ENCODE results near the gene DCHS2. TPM values are rescaled to one million over a fixed set of nuclear protein-coding genes. Genes with fewer than 3 reads are reported as not detected.
"Not testable (repeated sequence)": the region's sequence is repeated elsewhere in the genome, so short reads cannot be mapped to it uniquely, and the experiment has no call there.

The DCHS2 gene
- total and polyA plus RNA-seq, 5 donors from 2014 or later = not detected

- Histone ChIP-seq H3K4me1 (ENCODE audit: control insufficient read depth, insufficient read depth, low read length, poor library complexity, severe bottlenecking) (no peaks in the 10 kb centered on the region), H3K36me3 (ENCODE audit: control insufficient read depth, insufficient read depth, low read length) (no peaks in the 10 kb centered on the region), H3K4me3 (ENCODE audit: low read depth, low read length) (no peak overlapping the region), H3K9me3 (ENCODE audit: control insufficient read depth in 2 of 2, low read length in 2 of 2) (no peaks in the 10 kb centered on the region), H3K27me3 (ENCODE audit: control insufficient read depth, insufficient read depth, low read length) (no peaks in the 10 kb centered on the region), H3K27ac (ENCODE audit: insufficient read depth, low read length, poor library complexity, severe bottlenecking) (no peak overlapping the region)
- ATAC-seq (ENCODE audit: low read depth in 2 of 2) (no peak), DNase-seq (no peak)
- no peak overlapping the region for H3K4me3 Mint-ChIP-seq
- H3K36me3 Mint-ChIP-seq = no peaks in the 10 kb centered on the region
- peaks cover 0 to 4% (median 3%) of the 10 kb centered on the region in 7 donors for H3K9me3 Mint-ChIP-seq
- no peaks in the 10 kb centered on the region for H3K4me1 Mint-ChIP-seq
- H3K27me3 Mint-ChIP-seq = no peaks in the 10 kb centered on the region
- H3K27ac Mint-ChIP-seq = no peak overlapping the region
Measured at GRCh38 chr4:154230091-154230490, 261.5 kb downstream of the DCHS2 start.

GRCh38 chr4:154222875-154223274, 268.7 kb downstream of the DCHS2 start:
- Mint-ChIP-seq H3K36me3 (no peaks in the 10 kb centered on the region), H3K9me3 (peaks cover 1 to 41% (median 8%) of the 10 kb centered on the region in 7 donors), H3K27me3 (no peaks in the 10 kb centered on the region), H3K4me1 (no peaks in the 10 kb centered on the region), H3K4me3 (no peak overlapping the region), H3K27ac (no peak overlapping the region)
- Histone ChIP-seq H3K4me3 (ENCODE audit: low read depth, low read length) (no peak overlapping the region), H3K27me3 (ENCODE audit: control insufficient read depth, insufficient read depth, low read length) (no peaks in the 10 kb centered on the region), H3K9me3 (ENCODE audit: control insufficient read depth in 2 of 2, low read length in 2 of 2) (peaks cover 4 to 13% of the 10 kb centered on the region in 2 experiments), H3K4me1 (ENCODE audit: control insufficient read depth, insufficient read depth, low read length, poor library complexity, severe bottlenecking) (no peaks in the 10 kb centered on the region), H3K36me3 (ENCODE audit: control insufficient read depth, insufficient read depth, low read length) (no peaks in the 10 kb centered on the region), H3K27ac (ENCODE audit: insufficient read depth, low read length, poor library complexity, severe bottlenecking) (no peak overlapping the region)
- no peak for ATAC-seq (ENCODE audit: low read depth in 2 of 2)
- DNase-seq = no peak

- no peak overlapping the region for H3K4me3 Mint-ChIP-seq
- peaks cover 0 to 19% (median 4%) of the 10 kb centered on the region in 7 donors for H3K9me3 Mint-ChIP-seq
- ATAC-seq (ENCODE audit: low read depth in 2 of 2) (no peak), DNase-seq (no peak)
- H3K36me3 Mint-ChIP-seq = no peaks in the 10 kb centered on the region
- H3K27me3 ChIP-seq (ENCODE audit: control insufficient read depth, insufficient read depth, low read length) = no peaks in the 10 kb centered on the region
- H3K27ac Mint-ChIP-seq = no peak overlapping the region
- H3K9me3 ChIP-seq (ENCODE audit: control insufficient read depth in 2 of 2, low read length in 2 of 2) = peaks cover 0 to 13% of the 10 kb centered on the region in 2 experiments
- no peak overlapping the region for H3K4me3 ChIP-seq (ENCODE audit: low read depth, low read length)
- H3K27ac ChIP-seq (ENCODE audit: insufficient read depth, low read length, poor library complexity, severe bottlenecking) = no peak overlapping the region
- no peaks in the 10 kb centered on the region for H3K4me1 Mint-ChIP-seq
- no peaks in the 10 kb centered on the region for H3K36me3 ChIP-seq (ENCODE audit: control insufficient read depth, insufficient read depth, low read length)
- H3K4me1 ChIP-seq (ENCODE audit: control insufficient read depth, insufficient read depth, low read length, poor library complexity, severe bottlenecking) = no peaks in the 10 kb centered on the region
- no peaks in the 10 kb centered on the region for H3K27me3 Mint-ChIP-seq
Measured at GRCh38 chr4:154218051-154218450, 273.5 kb downstream of the DCHS2 start.

GRCh38 chr4:154217384-154217783, 274.2 kb downstream of the DCHS2 start:
- H3K27ac Mint-ChIP-seq; DNase-seq; H3K27ac ChIP-seq (ENCODE audit: insufficient read depth, low read length, poor library complexity, severe bottlenecking); H3K9me3 ChIP-seq (ENCODE audit: control insufficient read depth in 2 of 2, low read length in 2 of 2); H3K36me3 ChIP-seq (ENCODE audit: control insufficient read depth, insufficient read depth, low read length); H3K4me1 Mint-ChIP-seq; ATAC-seq (ENCODE audit: low read depth in 2 of 2); H3K4me3 Mint-ChIP-seq; H3K27me3 ChIP-seq (ENCODE audit: control insufficient read depth, insufficient read depth, low read length); H3K4me3 ChIP-seq (ENCODE audit: low read depth, low read length); H3K36me3 Mint-ChIP-seq; H3K27me3 Mint-ChIP-seq; H3K4me1 ChIP-seq (ENCODE audit: control insufficient read depth, insufficient read depth, low read length, poor library complexity, severe bottlenecking): not testable (repeated sequence)
- H3K9me3 Mint-ChIP-seq = peaks cover 0 to 18% (median 0%) of the 10 kb centered on the region in 7 donors

- ATAC-seq (ENCODE audit: low read depth in 2 of 2) (no peak), DNase-seq (no peak)
- Mint-ChIP-seq H3K9me3 (peaks cover 0 to 4% (median 0%) of the 10 kb centered on the region in 7 donors), H3K4me1 (no peaks in the 10 kb centered on the region), H3K27ac (no peak overlapping the region), H3K36me3 (no peaks in the 10 kb centered on the region), H3K27me3 (no peaks in the 10 kb centered on the region), H3K4me3 (no peak overlapping the region)
- H3K4me1 ChIP-seq (ENCODE audit: control insufficient read depth, insufficient read depth, low read length, poor library complexity, severe bottlenecking) = no peaks in the 10 kb centered on the region
- no peaks in the 10 kb centered on the region for H3K9me3 ChIP-seq (ENCODE audit: control insufficient read depth in 2 of 2, low read length in 2 of 2)
- no peak overlapping the region for H3K4me3 ChIP-seq (ENCODE audit: low read depth, low read length)
- H3K27ac ChIP-seq (ENCODE audit: insufficient read depth, low read length, poor library complexity, severe bottlenecking) = no peak overlapping the region
- H3K27me3 ChIP-seq (ENCODE audit: control insufficient read depth, insufficient read depth, low read length) = no peaks in the 10 kb centered on the region
- no peaks in the 10 kb centered on the region for H3K36me3 ChIP-seq (ENCODE audit: control insufficient read depth, insufficient read depth, low read length)
Measured at GRCh38 chr4:154211506-154211905, 280.1 kb downstream of the DCHS2 start.

- no peak overlapping the region for H3K4me3 Mint-ChIP-seq
- no peaks in the 10 kb centered on the region for H3K4me1 ChIP-seq (ENCODE audit: control insufficient read depth, insufficient read depth, low read length, poor library complexity, severe bottlenecking)
- no peak overlapping the region for H3K27ac Mint-ChIP-seq
- no peak overlapping the region for H3K27ac ChIP-seq (ENCODE audit: insufficient read depth, low read length, poor library complexity, severe bottlenecking)
- H3K9me3 ChIP-seq (ENCODE audit: control insufficient read depth in 2 of 2, low read length in 2 of 2) = no peaks in the 10 kb centered on the region
- H3K27me3 Mint-ChIP-seq = no peaks in the 10 kb centered on the region
- H3K27me3 ChIP-seq (ENCODE audit: control insufficient read depth, insufficient read depth, low read length) = no peaks in the 10 kb centered on the region
- H3K4me1 Mint-ChIP-seq = no peaks in the 10 kb centered on the region
- peaks cover 0 to 4% (median 0%) of the 10 kb centered on the region in 7 donors for H3K9me3 Mint-ChIP-seq
- DNase-seq (no peak), ATAC-seq (ENCODE audit: low read depth in 2 of 2) (no peak)
- no peaks in the 10 kb centered on the region for H3K36me3 Mint-ChIP-seq
- no peaks in the 10 kb centered on the region for H3K36me3 ChIP-seq (ENCODE audit: control insufficient read depth, insufficient read depth, low read length)
- H3K4me3 ChIP-seq (ENCODE audit: low read depth, low read length) = no peak overlapping the region
Measured at GRCh38 chr4:154208424-154208823, 283.2 kb downstream of the DCHS2 start.

GRCh38 chr4:154205471-154205870, 286.1 kb downstream of the DCHS2 start:
- no peak overlapping the region for H3K4me3 Mint-ChIP-seq
- Histone ChIP-seq H3K36me3 (ENCODE audit: control insufficient read depth, insufficient read depth, low read length) (no peaks in the 10 kb centered on the region), H3K27ac (ENCODE audit: insufficient read depth, low read length, poor library complexity, severe bottlenecking) (no peak overlapping the region)

GRCh38 chr4:154194649-154195048, 296.9 kb downstream of the DCHS2 start:
- Histone ChIP-seq H3K27me3 (ENCODE audit: control insufficient read depth, insufficient read depth, low read length) (no peaks in the 10 kb centered on the region), H3K27ac (ENCODE audit: insufficient read depth, low read length, poor library complexity, severe bottlenecking) (no peak overlapping the region), H3K4me1 (ENCODE audit: control insufficient read depth, insufficient read depth, low read length, poor library complexity, severe bottlenecking) (no peaks in the 10 kb centered on the region), H3K36me3 (ENCODE audit: control insufficient read depth, insufficient read depth, low read length) (no peaks in the 10 kb centered on the region), H3K9me3 (ENCODE audit: control insufficient read depth in 2 of 2, low read length in 2 of 2) (peaks cover 0 to 4% of the 10 kb centered on the region in 2 experiments), H3K4me3 (ENCODE audit: low read depth, low read length) (no peak overlapping the region)
- DNase-seq (no peak), ATAC-seq (ENCODE audit: low read depth in 2 of 2) (no peak)
- H3K9me3 Mint-ChIP-seq = peaks cover 0 to 12% (median 0%) of the 10 kb centered on the region in 7 donors
- H3K36me3 Mint-ChIP-seq = no peaks in the 10 kb centered on the region
- no peaks in the 10 kb centered on the region for H3K27me3 Mint-ChIP-seq
- H3K27ac Mint-ChIP-seq = no peak overlapping the region
- no peaks in the 10 kb centered on the region for H3K4me1 Mint-ChIP-seq
- H3K4me3 Mint-ChIP-seq = no peak overlapping the region

More at GRCh38 chr4:154205471-154205870, 286.1 kb downstream of the DCHS2 start:
- no peak overlapping the region for H3K4me3 ChIP-seq (ENCODE audit: low read depth, low read length)
- H3K9me3 Mint-ChIP-seq = peaks cover 0 to 2% (median 0%) of the 10 kb centered on the region in 7 donors
- H3K27me3 Mint-ChIP-seq = peaks cover 4% of the 10 kb centered on the region
- H3K4me1 ChIP-seq (ENCODE audit: control insufficient read depth, insufficient read depth, low read length, poor library complexity, severe bottlenecking) = no peaks in the 10 kb centered on the region
- DNase-seq (no peak), ATAC-seq (ENCODE audit: low read depth in 2 of 2) (no peak)
- no peaks in the 10 kb centered on the region for H3K9me3 ChIP-seq (ENCODE audit: control insufficient read depth in 2 of 2, low read length in 2 of 2)
- no peaks in the 10 kb centered on the region for H3K36me3 Mint-ChIP-seq
- H3K27me3 ChIP-seq (ENCODE audit: control insufficient read depth, insufficient read depth, low read length) = peaks cover 2% of the 10 kb centered on the region
- H3K27ac Mint-ChIP-seq = no peak overlapping the region
- H3K4me1 Mint-ChIP-seq = no peaks in the 10 kb centered on the region
